GM21619 (cell line): ENCODE data around the gene ENHO.
"Not testable (repeated sequence)": the region's sequence is repeated elsewhere in the genome, so short reads cannot be mapped to it uniquely, and the experiment has no call there.

ENCODE experiments used
- ATAC-seq: cut with Tn5 transposase; IDR thresholded peaks from one replicate; pipeline ENCODE4 v1.9.1; 2021; ENCODE audit not compliant: unreplicated experiment

ENHO gene

DNA sequence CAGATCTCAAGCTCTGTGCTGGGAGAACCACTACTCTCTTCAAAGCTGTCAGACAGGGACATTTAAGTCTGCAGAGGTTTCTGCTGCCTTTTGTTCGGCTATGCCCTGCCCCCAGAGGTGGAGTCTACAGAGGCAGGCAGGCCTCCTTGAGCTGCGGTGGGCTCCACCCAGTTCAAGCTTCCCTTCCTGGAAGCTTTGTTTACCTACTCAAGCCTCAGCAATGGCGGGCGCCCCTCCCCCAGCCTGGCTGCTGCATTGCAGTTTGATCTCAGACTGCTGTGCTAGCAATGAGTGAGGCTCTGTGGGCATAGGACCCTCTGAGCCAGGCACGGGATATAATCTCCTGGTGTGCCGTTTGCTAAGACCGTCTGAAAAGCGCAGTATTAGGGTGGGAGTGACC is 9.3 kb upstream of the ENHO start:
- not testable (repeated sequence) for ATAC-seq

GRCh38 chr9:34526026-34526425 is 3.2 kb upstream of the ENHO start:
- no peak for ATAC-seq

- no peak for ATAC-seq
Measured at GRCh38 chr9:34524349-34524748, 1.6 kb upstream of the ENHO start.

DNA sequence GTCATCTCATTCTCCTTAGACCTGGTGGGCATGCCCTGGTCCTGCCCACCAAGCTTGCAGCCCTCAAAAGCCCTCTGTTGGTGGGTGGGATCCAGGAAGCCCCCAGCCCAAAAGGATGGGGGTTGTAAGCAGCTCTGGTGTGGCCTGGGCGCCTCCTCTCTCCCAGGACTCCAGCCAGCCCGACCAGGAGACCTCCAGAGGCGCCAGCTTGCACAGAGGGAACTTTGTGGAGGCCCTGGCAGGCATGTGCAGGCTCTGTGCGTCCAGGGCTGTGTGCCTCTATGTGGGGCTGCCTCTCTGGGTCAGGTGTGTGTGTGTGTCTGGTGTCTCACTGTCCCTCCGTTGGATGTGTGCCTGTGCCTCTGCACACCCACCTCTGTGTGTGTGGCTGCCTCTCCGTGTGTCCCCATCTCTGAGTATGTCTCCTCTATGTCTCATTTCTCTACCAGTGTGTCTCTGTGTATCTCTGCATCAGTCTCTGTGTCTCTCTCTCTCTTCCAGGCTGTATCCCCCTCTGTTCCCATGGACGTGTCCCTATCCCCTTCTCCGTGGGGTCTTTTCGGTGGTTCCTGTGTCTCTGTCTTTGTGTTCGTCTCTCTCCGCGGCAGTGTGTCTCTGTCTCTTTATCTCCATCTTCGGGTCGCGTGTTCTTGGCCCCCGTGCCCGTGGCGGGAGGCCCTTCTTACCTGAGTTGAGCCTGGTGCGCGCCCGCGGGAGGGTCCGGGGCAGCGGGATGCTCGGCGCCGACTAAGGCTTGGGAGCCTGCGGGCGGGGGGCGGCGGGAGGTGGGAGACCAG is 501 bp downstream of the ENHO start:
- no peak for ATAC-seq

- ATAC-seq, result no peak
Measured at GRCh38 chr9:34521406-34522045, 1.3 kb downstream of the ENHO start.

DNA sequence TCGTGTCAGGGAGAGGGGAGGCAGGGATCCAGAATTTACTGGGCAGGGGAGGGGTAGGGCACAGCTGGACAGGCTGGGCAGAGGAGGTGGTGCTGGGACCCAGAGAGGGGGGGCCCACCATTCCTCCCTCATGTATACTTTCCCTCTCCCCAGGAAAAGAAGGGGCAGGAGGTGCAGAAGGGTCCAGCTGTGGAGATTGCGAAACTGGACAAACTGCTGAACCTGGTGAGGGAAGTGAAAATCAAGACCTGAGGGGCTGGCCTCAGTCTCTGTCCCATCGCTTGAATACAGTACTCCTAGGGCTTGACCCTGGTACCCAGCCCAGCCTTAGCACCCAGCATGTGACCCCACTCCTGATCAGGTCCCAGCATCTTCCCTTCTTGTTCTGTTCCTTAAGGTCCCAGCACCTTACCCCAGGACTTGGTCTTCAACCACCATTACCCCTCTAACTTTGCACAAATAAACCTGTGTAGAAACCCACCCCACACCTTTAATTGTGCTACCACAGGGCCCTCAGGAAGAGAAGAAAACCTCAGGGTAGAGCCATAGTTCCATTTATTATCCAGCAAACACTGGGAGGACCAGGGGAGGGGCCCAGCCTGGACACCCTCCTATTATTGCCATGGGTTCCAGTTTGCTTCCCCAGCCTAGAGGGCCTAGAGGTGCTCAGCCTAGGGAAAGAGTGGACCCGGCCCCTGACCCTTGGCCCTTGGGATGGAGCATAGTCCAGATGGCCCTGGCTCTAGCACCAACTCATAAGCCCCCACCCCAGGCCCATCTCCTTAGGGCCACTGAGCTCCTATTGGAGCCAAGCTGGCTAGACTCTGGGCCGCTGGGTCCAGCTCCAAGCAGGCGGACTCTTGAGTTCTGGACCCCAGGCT is 2.0 kb downstream of the ENHO start:
- no peak for ATAC-seq

DNA sequence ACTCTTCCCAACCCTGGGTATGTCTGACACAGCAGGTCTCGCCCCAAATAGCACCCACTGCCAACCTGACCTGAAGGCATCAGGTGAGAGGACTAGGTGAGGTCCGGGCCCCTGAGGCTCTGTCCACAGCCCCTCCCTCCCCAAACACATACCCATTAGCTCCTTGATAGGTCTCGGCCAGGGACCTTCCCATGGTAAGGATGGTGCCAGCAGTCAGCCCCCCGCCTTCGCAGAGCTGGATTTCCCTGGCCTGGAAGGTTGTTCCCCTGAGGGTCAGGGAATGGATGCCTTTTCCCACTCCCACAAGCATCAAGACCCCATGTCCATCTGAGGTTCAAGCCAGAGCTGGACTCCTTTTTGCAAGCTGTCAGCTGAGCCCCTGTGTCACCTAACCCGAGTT is 2.7 kb downstream of the ENHO start:
- ATAC-seq, result no peak

DNA sequence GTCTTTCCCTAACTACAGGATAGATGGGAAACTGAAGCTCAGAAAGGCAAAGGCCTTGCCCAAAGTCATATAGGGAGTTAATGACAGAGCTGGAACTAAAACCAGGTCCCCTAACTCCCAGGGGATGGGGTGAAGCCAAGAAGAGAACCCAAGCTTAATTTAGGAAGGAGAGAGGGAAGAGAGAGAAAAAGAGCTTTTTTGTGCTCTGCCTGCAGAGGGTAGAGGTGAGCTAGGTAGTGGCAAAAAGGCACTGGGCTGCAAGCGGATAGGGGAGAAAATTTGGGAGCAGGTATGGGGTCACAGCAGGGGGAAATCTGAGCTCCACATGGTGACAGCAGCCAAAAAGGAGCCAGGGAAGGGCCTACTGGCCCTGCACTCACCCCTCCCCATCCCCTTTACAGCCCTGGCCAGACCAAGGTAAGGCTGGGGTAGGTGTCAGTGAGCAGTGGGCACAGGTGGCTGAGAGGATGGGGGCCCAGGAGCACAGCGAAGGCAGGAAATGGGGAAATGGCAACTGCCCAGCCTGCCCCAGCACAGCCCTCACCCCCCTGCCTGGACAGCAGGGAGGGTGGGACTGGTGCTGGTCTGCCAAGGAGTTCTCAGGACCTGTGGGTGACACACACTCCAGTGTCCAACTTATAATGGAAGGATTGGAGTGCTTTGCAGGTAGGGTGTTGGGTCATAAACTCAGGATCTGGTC is 3.3 kb downstream of the ENHO start:
- no peak for ATAC-seq

GRCh38 chr9:34518896-34519295 is 3.9 kb downstream of the ENHO start:
- ATAC-seq, result no peak

DNA sequence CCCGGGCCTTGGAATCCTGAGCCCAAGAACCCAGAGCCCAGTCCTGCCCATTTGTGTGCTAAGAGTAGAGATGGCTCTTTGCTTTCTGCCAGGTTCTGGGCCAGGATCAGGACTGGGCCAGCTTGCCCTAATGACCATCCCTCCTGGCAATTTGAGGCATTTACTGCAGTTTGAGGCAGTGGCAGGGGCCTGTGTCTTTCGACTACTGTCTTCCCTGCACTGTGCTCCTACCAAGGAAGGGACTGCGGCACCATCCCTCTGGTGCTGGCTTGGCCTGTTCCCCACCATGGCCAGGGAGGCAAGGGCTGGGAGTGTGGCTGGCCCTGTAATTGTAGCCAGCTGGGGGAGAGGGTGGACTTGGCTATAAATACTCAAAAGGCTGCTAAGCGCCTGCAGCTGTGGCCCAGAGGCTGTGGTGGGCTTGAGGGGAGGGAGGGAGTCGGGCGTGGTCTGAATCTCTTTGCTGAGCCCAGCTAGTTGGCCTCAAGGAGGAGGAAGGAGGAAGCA is 4.6 kb downstream of the ENHO start:
- ATAC-seq, result no peak

DNA sequence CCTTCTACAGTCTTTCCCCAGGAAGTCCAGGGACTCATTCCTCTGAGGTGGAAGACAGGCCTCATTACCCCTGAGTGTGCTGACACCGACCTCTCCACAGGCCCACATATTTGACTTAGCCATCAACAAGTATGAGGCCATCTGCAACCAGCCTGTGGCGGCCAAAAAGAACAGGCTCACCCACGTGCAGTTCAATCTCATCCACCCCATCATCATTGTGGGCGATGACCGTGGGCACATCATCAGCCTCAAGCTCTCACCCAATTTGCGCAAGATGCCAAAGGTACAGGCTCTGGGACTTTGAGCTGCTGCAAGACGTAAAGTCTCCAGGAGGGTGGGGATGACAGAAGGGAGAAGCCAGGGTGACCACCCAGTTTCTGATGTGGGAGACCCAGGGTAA is 5.6 kb downstream of the ENHO start:
- no peak for ATAC-seq

- ATAC-seq, result no peak
Measured at GRCh38 chr9:34515959-34516358, 6.8 kb downstream of the ENHO start.

GRCh38 chr9:34514816-34515215 is 8.0 kb downstream of the ENHO start:
- no peak for ATAC-seq

DNA sequence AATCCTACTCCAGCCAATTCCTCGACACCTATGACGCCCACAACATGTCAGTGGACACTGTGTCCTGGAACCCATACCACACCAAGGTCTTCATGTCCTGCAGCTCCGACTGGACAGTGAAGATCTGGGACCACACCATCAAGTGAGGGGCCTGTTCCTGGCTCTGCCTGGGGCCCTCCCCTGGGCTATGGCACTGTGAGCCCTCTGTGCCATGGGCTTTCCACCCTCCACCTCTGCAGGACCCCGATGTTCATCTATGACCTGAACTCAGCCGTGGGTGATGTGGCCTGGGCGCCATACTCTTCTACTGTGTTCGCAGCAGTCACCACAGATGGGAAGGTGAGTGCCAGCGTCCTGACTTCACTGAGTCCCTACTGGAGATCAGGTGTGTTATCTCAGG is 8.4 kb downstream of the ENHO start:
- ATAC-seq, result no peak

GRCh38 chr9:34513567-34514214 is 9.1 kb downstream of the ENHO start:
- ATAC-seq, result no peak

DNA sequence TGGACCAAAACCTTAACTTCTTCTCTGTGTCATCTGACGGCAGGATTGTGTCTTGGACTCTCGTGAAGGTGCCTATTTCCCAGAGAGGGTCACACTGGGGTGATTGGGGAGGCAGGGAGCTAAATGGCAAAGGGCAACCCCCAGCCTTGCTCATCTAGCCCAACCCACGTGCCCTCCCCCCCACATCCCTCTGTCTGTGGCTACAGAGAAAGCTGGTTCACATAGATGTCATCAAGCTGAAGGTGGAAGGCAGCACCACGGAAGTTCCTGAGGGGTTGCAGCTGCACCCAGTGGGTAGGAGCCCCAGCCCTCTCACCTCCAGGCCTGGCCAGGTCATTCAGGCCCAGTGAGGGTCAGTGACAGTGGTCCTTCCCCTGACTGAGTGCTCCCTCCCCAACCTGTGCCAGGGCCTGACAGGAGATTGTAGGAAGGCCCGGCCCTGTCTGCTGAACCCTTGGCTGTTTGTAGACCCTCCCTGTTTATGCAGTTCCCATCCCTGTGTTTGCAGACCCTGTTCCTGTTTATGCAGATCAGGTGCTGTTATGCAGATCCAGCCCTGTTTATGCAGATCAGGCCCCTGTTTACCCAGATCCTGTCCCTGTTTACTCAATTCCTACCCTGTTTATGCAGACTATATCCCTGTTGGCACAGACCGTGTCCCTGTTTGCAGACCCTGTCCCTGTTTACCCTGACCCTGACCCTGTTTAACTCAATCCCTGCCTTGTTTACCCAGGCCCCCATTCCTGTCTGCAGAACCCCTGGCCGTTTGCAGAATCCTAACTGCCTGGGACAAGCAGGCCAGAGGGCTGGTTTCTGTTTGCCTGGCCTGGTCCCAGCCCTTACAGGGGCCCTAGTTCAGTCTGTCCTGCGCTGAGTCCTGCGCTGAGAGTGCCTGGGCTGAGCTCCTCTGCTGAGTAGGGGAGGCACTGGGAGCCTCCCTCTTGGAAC is 10.4 kb downstream of the ENHO start:
- no peak for ATAC-seq

DNA sequence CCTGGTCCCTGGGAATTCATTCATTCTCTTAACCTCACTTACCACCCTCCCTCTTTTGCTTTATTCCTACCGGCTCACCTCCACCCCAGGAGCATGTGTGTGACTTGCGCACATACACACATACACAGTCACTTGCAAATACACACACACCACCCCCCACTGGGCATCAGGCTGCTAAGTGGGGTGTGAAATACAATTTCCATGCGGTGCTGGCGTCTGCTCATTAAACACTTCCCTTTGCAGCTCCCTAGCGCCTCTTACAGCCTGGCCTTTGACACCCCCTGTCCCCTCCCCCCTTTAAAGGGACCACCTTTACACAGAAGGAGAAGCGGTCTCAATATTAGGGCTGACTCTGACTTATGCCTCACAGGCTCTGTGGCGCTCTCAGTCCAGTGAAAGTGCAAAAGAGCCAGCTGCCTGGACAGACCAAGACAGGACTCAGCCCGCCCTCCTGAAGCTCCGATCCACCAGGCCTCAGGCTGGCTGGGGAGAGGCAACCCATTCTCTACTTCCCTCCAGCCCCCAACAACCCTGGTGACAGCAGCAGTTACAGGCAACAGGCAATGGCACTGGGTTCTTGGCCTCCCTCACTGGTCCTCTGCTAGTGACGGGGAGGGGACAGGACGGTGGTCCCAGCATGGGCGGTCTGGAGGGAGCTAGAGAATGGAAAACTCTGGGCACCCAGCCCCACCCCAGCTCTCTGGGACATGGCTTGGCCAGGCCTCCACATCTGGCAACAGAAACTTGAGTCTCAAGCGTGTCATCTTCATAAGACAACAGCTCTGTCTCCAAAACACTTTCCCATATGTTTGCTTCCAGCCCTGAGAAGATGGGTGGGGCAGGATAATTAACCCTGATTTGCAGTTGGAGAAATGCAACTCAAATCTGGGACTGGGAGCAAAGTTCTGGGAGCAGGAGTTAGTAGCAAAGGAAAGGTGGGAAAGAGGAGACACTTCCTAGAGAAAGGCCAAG is 12.0 kb downstream of the ENHO start:
- ATAC-seq, result no peak

DNA sequence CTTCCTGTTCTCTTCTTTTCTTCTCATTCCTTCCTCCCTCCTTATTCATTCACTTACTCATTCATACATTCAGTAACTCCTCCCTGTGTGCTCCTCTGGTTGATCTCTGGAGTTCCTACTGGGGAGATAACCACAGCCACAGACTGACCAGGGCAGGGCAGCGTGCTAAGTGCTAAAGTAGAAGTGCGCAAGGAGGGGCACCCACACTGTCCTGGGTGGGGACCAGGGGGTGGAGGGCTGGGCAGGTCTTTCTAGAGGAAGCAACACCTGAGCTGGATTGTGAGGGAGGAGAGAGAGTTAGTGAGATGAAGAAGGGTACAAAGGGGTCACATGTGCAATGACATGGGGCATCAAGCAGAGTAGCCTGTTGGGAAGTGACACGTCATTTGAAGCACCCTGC is 13.8 kb downstream of the ENHO start:
- no peak for ATAC-seq
